ENCODE data around the gene SERPINA5.
A peak's percentile ranks its signal among the peaks of the same experiment; 100 is the strongest.
"Not testable (repeated sequence)": the region's sequence is repeated elsewhere in the genome, so short reads cannot be mapped to it uniquely, and the experiment has no call there.

SERPINA5 gene

GRCh38 chr14:94598816-94599655 is 17.8 kb downstream of the SERPINA5 start:
- DNase-seq (ENCODE audit: low spot score) = peak; percentile 93

- DNase-seq (ENCODE audit: low spot score) = no peak
Measured at GRCh38 chr14:94599656-94600004, 18.4 kb downstream of the SERPINA5 start.

- no peak for DNase-seq (ENCODE audit: low spot score)
Measured at GRCh38 chr14:94600148-94600545, 18.9 kb downstream of the SERPINA5 start.

GRCh38 chr14:94601884-94602391 is 20.7 kb downstream of the SERPINA5 start:
- DNase-seq (ENCODE audit: low spot score) = peak; percentile 51

- DNase-seq (ENCODE audit: low spot score) = no peak
Measured at GRCh38 chr14:94602722-94603121, 21.5 kb downstream of the SERPINA5 start.

GRCh38 chr14:94605361-94605760 is 24.1 kb downstream of the SERPINA5 start:
- no peak for DNase-seq (ENCODE audit: low spot score)

GRCh38 chr14:94608966-94609365 is 27.7 kb downstream of the SERPINA5 start:
- DNase-seq (ENCODE audit: low spot score) = not testable (repeated sequence)

GRCh38 chr14:94611179-94611578 is 30.0 kb downstream of the SERPINA5 start:
- no peak for DNase-seq (ENCODE audit: low spot score)

- peak; percentile 28 for DNase-seq (ENCODE audit: low spot score)
Measured at GRCh38 chr14:94612174-94612573, 30.9 kb downstream of the SERPINA5 start, which contains the start of gene SERPINA3. Gene SERPINA3, plus strand, starts transcription at chr14:94612391. Its CDS starts 2,051 bp downstream, at chr14:94614442.

- DNase-seq (ENCODE audit: low spot score) = no peak
Measured at GRCh38 chr14:94612580-94613554, 31.6 kb downstream of the SERPINA5 start.

- DNase-seq (ENCODE audit: low spot score) = no peak
Measured at GRCh38 chr14:94613720-94614644, 32.8 kb downstream of the SERPINA5 start.

- DNase-seq (ENCODE audit: low spot score) = no peak
Measured at GRCh38 chr14:94614802-94615201, 33.6 kb downstream of the SERPINA5 start.

- no peak for DNase-seq (ENCODE audit: low spot score)
Measured at GRCh38 chr14:94615254-94615653, 34.0 kb downstream of the SERPINA5 start.

GRCh38 chr14:94615823-94616570 is 34.8 kb downstream of the SERPINA5 start:
- no peak for DNase-seq (ENCODE audit: low spot score)

- DNase-seq (ENCODE audit: low spot score) = no peak
Measured at GRCh38 chr14:94617366-94617941, 36.2 kb downstream of the SERPINA5 start.

- DNase-seq (ENCODE audit: low spot score) = no peak
Measured at GRCh38 chr14:94617988-94618822, 37.0 kb downstream of the SERPINA5 start.

GRCh38 chr14:94619297-94619696 is 38.1 kb downstream of the SERPINA5 start:
- DNase-seq (ENCODE audit: low spot score) = no peak

- no peak for DNase-seq (ENCODE audit: low spot score)
Measured at GRCh38 chr14:94620597-94620996, 39.4 kb downstream of the SERPINA5 start.
